ENCODE measurements around the gene RPE65.
"Not testable (repeated sequence)": the region's sequence is repeated elsewhere in the genome, so short reads cannot be mapped to it uniquely, and the experiment has no call there.

RPE65 gene

GRCh38 chr1:68448365-68448764, 1.4 kb downstream of the RPE65 start:
- no peak for DNase-seq

GRCh38 chr1:68445709-68446108, 4.0 kb downstream of the RPE65 start:
- DNase-seq, result no peak

- peak; percentile 17 for DNase-seq
Measured at GRCh38 chr1:68442822-68443556, 6.8 kb downstream of the RPE65 start.

- no peak for DNase-seq
Measured at GRCh38 chr1:68442006-68442405, 7.7 kb downstream of the RPE65 start.

- DNase-seq, result no peak
Measured at GRCh38 chr1:68438310-68438709, 11.4 kb downstream of the RPE65 start.

- DNase-seq, result no peak
Measured at GRCh38 chr1:68433395-68433794, 16.4 kb downstream of the RPE65 start.

- DNase-seq, result no peak
Measured at GRCh38 chr1:68431076-68431475, 18.7 kb downstream of the RPE65 start.

- no peak for DNase-seq
Measured at GRCh38 chr1:68429233-68429808, 20.4 kb downstream of the RPE65 start.

GRCh38 chr1:68426594-68426993, 23.2 kb downstream of the RPE65 start:
- DNase-seq, result no peak

- DNase-seq, result no peak
Measured at GRCh38 chr1:68421350-68421749, 28.4 kb downstream of the RPE65 start.

- no peak for DNase-seq
Measured at GRCh38 chr1:68409426-68409825, 40.3 kb downstream of the RPE65 start.

- no peak for DNase-seq
Measured at GRCh38 chr1:68401506-68401905, 48.2 kb downstream of the RPE65 start.

- DNase-seq, result not testable (repeated sequence)
Measured at GRCh38 chr1:68395575-68395974, 54.2 kb downstream of the RPE65 start.

- DNase-seq, result not testable (repeated sequence)
Measured at GRCh38 chr1:68392474-68392873, 57.3 kb downstream of the RPE65 start.

GRCh38 chr1:68385798-68386524, 63.8 kb downstream of the RPE65 start:
- not testable (repeated sequence) for DNase-seq

GRCh38 chr1:68384872-68385411, 64.8 kb downstream of the RPE65 start:
- no peak for DNase-seq

GRCh38 chr1:68384321-68384813, 65.4 kb downstream of the RPE65 start:
- peak; percentile 2 for DNase-seq

- no peak for DNase-seq
Measured at GRCh38 chr1:68383092-68383491, 66.7 kb downstream of the RPE65 start.

- no peak for DNase-seq
Measured at GRCh38 chr1:68379085-68379478, 70.7 kb downstream of the RPE65 start.

All from activated CD4-positive, alpha-beta T cell treated with anti-CD3 and anti-CD28 coated beads for 48 hours (primary cell).